Adrenal gland (tissue), 12 donors: ENCODE measurements around the gene ADCY4. TPM values are rescaled to one million over a fixed set of nuclear protein-coding genes. Genes with fewer than 3 reads are reported as not detected.

Experiments
- DNase-seq, 7 donors: peaks; one replicate each; pipeline ENCODE4 v3.0.0-alpha.2; 2019 to 2020
- H3K27ac ChIP-seq, 5 donors: fragments of 200-600 bp; sonication (generic) in 4 of 5; 1 replicate in 3 of 5; 2 replicates in 2 of 5; pipeline versions ENCODE4 v1.5.1 to v1.8.0; 2016 to 2020; ENCODE audit warnings: mild to moderate bottlenecking in 1 of 5
- H3K27me3 ChIP-seq: fragments of 200-600 bp; 2 replicates; pipeline ENCODE4 v1.8.0; 2021
- H3K36me3 ChIP-seq, 2 donors: fragments of 200-600 bp; replicated peaks in 1 of 2; 1 replicate in 1 of 2; 2 replicates in 1 of 2; pipeline versions ENCODE4 v1.5.1 to v1.8.0; 2018 to 2022
- H3K4me1 ChIP-seq, 2 donors: fragments of 200-600 bp; replicated peaks in 1 of 2; 1 replicate in 1 of 2; 2 replicates in 1 of 2; pipeline versions ENCODE4 v1.5.1 to v1.8.0; 2018 to 2021
- H3K4me3 ChIP-seq, 4 donors: fragments of 200-600 bp; sonication (generic) in 3 of 4; one replicate each; pipeline ENCODE4 v1.5.1; 2016 to 2018
- H3K9me3 ChIP-seq, 3 donors: fragments of 200-600 bp; sonication (generic) in 1 of 3; replicated peaks in 1 of 3; 1 replicate in 2 of 3; 2 replicates in 1 of 3; pipeline versions ENCODE4 v1.5.1 to v1.8.0; 2016 to 2021
- CTCF ChIP-seq, 6 experiments: fragments of 450-650 bp in 4 of 6; fragments of 200-600 bp in 2 of 6; sonication (generic) in 1 of 6; IDR thresholded peaks; 1 replicate in 5 of 6; 2 replicates in 1 of 6; pipeline versions ENCODE4 v1.5.1 to v1.8.0; 2016 to 2021; ENCODE audit warnings: antibody characterized with exemption in 6 of 6, mild to moderate bottlenecking in 2 of 6, moderate library complexity in 1 of 6
- POLR2A ChIP-seq, 2 donors: fragments of 450-650 bp; IDR thresholded peaks; one replicate each; pipeline ENCODE4 v1.6.1; 2017; ENCODE audit warnings: antibody characterized with exemption in 2 of 2, mild to moderate bottlenecking in 2 of 2, moderate library complexity in 1 of 2
- WGBS, 4 donors: extraction: QIAGEN DNeasy Blood & Tissue Kit in 2 of 4; methylation state at CpG; one replicate each; pipeline versions ENCODE4 v1.1.5 to v1.1.7; 2013 to 2017; 5-methylcytosine and 5-hydroxymethylcytosine counted together
- intact Hi-C, 2 donors: fragments of 100-400 bp; cut with DNase I; formaldehyde crosslinking; loops; one replicate each; pipeline versions ENCODE4 v1.14.1 to v1.15.0; 2022 to 2023
- polyA plus RNA-seq, 3 donors: library from polyadenylated mRNA; stranded (reverse); fragments of 200-250 nt in 2 of 3; fragments of 350-450 nt in 1 of 3; fragmentation: Illumina TruSeq in 1 of 3; extraction: RNeasy Lipid Tissue Mini Kit (QIAGEN cat#74804) in 1 of 3; gene quantifications; one replicate each; pipeline ENCODE4 v1.2.3, GENCODE V29; 2013 to 2014
- total RNA-seq, 9 donors: library from RNA; depleted of rRNA in 4 of 9; stranded (reverse); fragments of >200 nt in 4 of 9; fragments of 120-200 nt in 1 of 9; fragmentation: NEBNext Ultra II Directional in 1 of 9; extraction: Animal tissue kit (Norgen Biotek cat#: 25700) in 1 of 9; gene quantifications; one replicate each; pipeline versions ENCODE4 v1.1.0 to v1.2.4, GENCODE V29; 2013 to 2023
- donor health status: healthy with polysubstance abuse.
- donor health status: Bipolar disorder and iron deficiency.
- donor health status: DM: yes; HTN: yes; CAD: no.
- donor health status: DM: no; HTN: no; CAD: no.
- donor health status: DM: no; HTN: no; CAD: no.
- donor health status: DM: yes; HTN: yes; CAD: no.

ADCY4 gene
- total and polyA plus RNA-seq, 12 donors, result 3.9 to 70.1 (median 13.1) TPM

GRCh38 chr14:24273422-24273998 lies 61.4 kb downstream of the ADCY4 start:
- no peaks in the 10 kb centered on the region for H3K9me3 ChIP-seq
- no peak for DNase-seq
- WGBS, 4 donors, result 47 to 83% (median 74%) methylated on average over 3 of the region's 3 CpGs
- H3K27ac ChIP-seq, result peak overlapping the region in 1 of 5 donors; percentile 29
- no peak for TF ChIP-seq POLR2A (IDR thresholded peaks at IDR 0.05)
- TF ChIP-seq CTCF (IDR thresholded peaks at IDR 0.05), result no peak
- peaks cover 5 to 22% of the 10 kb centered on the region in 2 donors for H3K4me1 ChIP-seq
- no peak overlapping the region for H3K4me3 ChIP-seq
- H3K27me3 ChIP-seq, result no peaks in the 10 kb centered on the region
- no peaks in the 10 kb centered on the region for H3K36me3 ChIP-seq
- intact Hi-C loops, result no loop called here

GRCh38 chr14:24272467-24272866 lies 62.4 kb downstream of the ADCY4 start:
- intact Hi-C loops, result no loop called here
- H3K9me3 ChIP-seq, result no peaks in the 10 kb centered on the region
- WGBS, 4 donors, result 77 to 87% (median 80%) methylated on average over 2 of the region's 2 CpGs
- H3K4me1 ChIP-seq, result peaks cover 5 to 22% of the 10 kb centered on the region in 2 donors
- no peak overlapping the region for H3K27ac ChIP-seq
- peaks cover 0 to 9% of the 10 kb centered on the region in 2 donors for H3K36me3 ChIP-seq
- H3K4me3 ChIP-seq, result no peak overlapping the region
- TF ChIP-seq CTCF (IDR thresholded peaks at IDR 0.05) (no peak), POLR2A (IDR thresholded peaks at IDR 0.05) (no peak)
- DNase-seq, result no peak
- no peaks in the 10 kb centered on the region for H3K27me3 ChIP-seq

- Histone ChIP-seq H3K4me1 (peaks cover 5 to 22% of the 10 kb centered on the region in 2 donors), H3K9me3 (no peaks in the 10 kb centered on the region), H3K36me3 (peaks cover 0 to 12% of the 10 kb centered on the region in 2 donors), H3K4me3 (peak overlapping the region in 3 of 4 donors; percentile 32 to 96 (median 74)), H3K27me3 (no peaks in the 10 kb centered on the region), H3K27ac (peak overlapping the region in 4 of 5 donors; percentile 87 to 99 (median 92))
- WGBS, 4 donors, result 11 to 17% (median 14%) methylated on average over 3 of the region's 3 CpGs
- TF ChIP-seq CTCF (IDR thresholded peaks at IDR 0.05) (no peak), POLR2A (IDR thresholded peaks at IDR 0.05) (no peak)
- DNase-seq, result no peak
- intact Hi-C loops, result no loop called here
Observed at GRCh38 chr14:24271834-24272263, 63.0 kb downstream of the ADCY4 start.

- Histone ChIP-seq H3K4me3 (peak within 1 kb of the TSS; percentile 32 to 96 (median 82)), H3K4me1 (peaks cover 5 to 22% of the 10 kb centered on the region in 2 donors), H3K9me3 (no peaks in the 10 kb centered on the region), H3K27me3 (no peaks in the 10 kb centered on the region), H3K27ac (peak within 1 kb of the TSS; percentile 81 to 99 (median 90)), H3K36me3 (peaks cover 0 to 18% of the 10 kb centered on the region in 2 donors)
- peak; percentile 78 to 91 (median 82) for DNase-seq
- 0 to 1% (median 0%) methylated on average over 6 to 61 of the region's 61 CpGs for WGBS, 4 donors
- TF ChIP-seq CTCF (IDR thresholded peaks at IDR 0.05) (peak; percentile 36 to 79 (median 56)), POLR2A (IDR thresholded peaks at IDR 0.05) (peak; percentile 46 to 78)
- intact Hi-C loops, result no loop called here
Observed at GRCh38 chr14:24271134-24271833, 63.6 kb downstream of the ADCY4 start, which contains the start of gene RABGGTA. Gene RABGGTA (minus strand): TSS chr14:24271597. CDS start chr14:24271115, 482 bp downstream.
